Mesenchymal stem cell (in vitro differentiated cells and primary cell): ENCODE data around the gene PATZ1.

Source experiments
- DNase-seq: peaks from one replicate; pipeline ENCODE4 v3.0.0-alpha.2; 2013
- H2AFZ ChIP-seq: one replicate; pipeline ENCODE4 v1.6.1; 2013; ENCODE audit warnings: low read depth, mild to moderate bottlenecking, control low read depth, inconsistent platforms, low read length, moderate library complexity
- H2AK5ac ChIP-seq: 2 replicates; pipeline ENCODE4 v1.6.1; 2013; ENCODE audit warnings: low read length, moderate library complexity, mild to moderate bottlenecking, inconsistent platforms; ENCODE audit not compliant: severe bottlenecking
- H2BK120ac ChIP-seq: one replicate; pipeline ENCODE4 v1.6.1; 2013; ENCODE audit warnings: low read depth, mild to moderate bottlenecking, inconsistent platforms, low read length, moderate library complexity
- H2BK12ac ChIP-seq, 2 experiments: one replicate each; pipeline ENCODE4 v1.6.1; 2013; ENCODE audit warnings: inconsistent platforms in 2 of 2, low read length in 2 of 2, mild to moderate bottlenecking in 2 of 2, moderate library complexity in 2 of 2, control low read depth in 1 of 2
- H2BK15ac ChIP-seq: one replicate; pipeline ENCODE4 v1.6.1; 2013; ENCODE audit warnings: mild to moderate bottlenecking, low read depth, inconsistent platforms; ENCODE audit not compliant: poor library complexity, severe bottlenecking
- H2BK5ac ChIP-seq: 2 replicates; pipeline ENCODE4 v1.6.1; 2013; ENCODE audit warnings: low read depth, mild to moderate bottlenecking, low read length, control low read depth, inconsistent platforms; ENCODE audit not compliant: poor library complexity, severe bottlenecking
- H3K14ac ChIP-seq, 2 experiments: one replicate each; pipeline ENCODE4 v1.6.1; 2013; ENCODE audit warnings: inconsistent platforms in 2 of 2, low read length in 2 of 2, control low read depth in 1 of 2, mild to moderate bottlenecking in 1 of 2, moderate library complexity in 1 of 2
- H3K18ac ChIP-seq, 2 experiments: one replicate each; pipeline ENCODE4 v1.6.1; 2013; ENCODE audit warnings: inconsistent platforms in 2 of 2, low read length in 2 of 2, control low read depth in 1 of 2, low read depth in 1 of 2, mild to moderate bottlenecking in 1 of 2
- H3K23ac ChIP-seq, 2 experiments: one replicate each; pipeline ENCODE4 v1.6.1; 2013; ENCODE audit warnings: inconsistent platforms in 2 of 2, low read length in 2 of 2, mild to moderate bottlenecking in 2 of 2, moderate library complexity in 2 of 2, control low read depth in 1 of 2
- H3K27ac ChIP-seq: 2 replicates; pipeline ENCODE4 v1.5.1; 2013; ENCODE audit warnings: mild to moderate bottlenecking, moderate library complexity, low read length, control low read depth, inconsistent platforms; ENCODE audit not compliant: poor library complexity, severe bottlenecking
- H3K27me3 ChIP-seq, 2 experiments: 2 replicates each; pipeline versions ENCODE4 v1.6.1 to v1.7.0; 2013; ENCODE audit warnings: low read length in 2 of 2, mild to moderate bottlenecking in 2 of 2, moderate library complexity in 2 of 2, control low read depth in 1 of 2, inconsistent platforms in 1 of 2; ENCODE audit not compliant: control insufficient read depth in 1 of 2, insufficient read depth in 1 of 2
- H3K36me3 ChIP-seq, 2 experiments: 2 replicates each; pipeline versions ENCODE4 v1.6.1 to v1.7.0; 2013; ENCODE audit warnings: low read length in 2 of 2, control low read depth in 1 of 2, inconsistent platforms in 1 of 2, low read depth in 1 of 2, mild to moderate bottlenecking in 1 of 2; ENCODE audit not compliant: insufficient read depth in 2 of 2, control insufficient read depth in 1 of 2
- H3K4ac ChIP-seq, 2 experiments: one replicate each; pipeline ENCODE4 v1.6.1; 2013; ENCODE audit warnings: inconsistent platforms in 2 of 2, low read length in 2 of 2, mild to moderate bottlenecking in 2 of 2, moderate library complexity in 2 of 2, control low read depth in 1 of 2, low read depth in 1 of 2
- H3K4me1 ChIP-seq: 2 replicates; pipeline ENCODE4 v1.6.1; 2013; ENCODE audit warnings: low read depth, low read length, control low read depth; ENCODE audit not compliant: control insufficient read depth, insufficient read depth
- H3K4me2 ChIP-seq: 2 replicates; pipeline ENCODE4 v1.6.1; 2013; ENCODE audit warnings: low read length, mild to moderate bottlenecking, inconsistent platforms; ENCODE audit not compliant: poor library complexity, severe bottlenecking
- H3K4me3 ChIP-seq, 2 experiments: 2 replicates each; pipeline versions ENCODE4 v1.5.1 to v1.7.0; 2013; ENCODE audit warnings: low read length in 2 of 2, mild to moderate bottlenecking in 2 of 2, control low read depth in 1 of 2, low read depth in 1 of 2; ENCODE audit not compliant: insufficient read depth in 1 of 2
- H3K79me1 ChIP-seq: replicated peaks from 2 replicates; pipeline ENCODE4 v1.6.1; 2013; ENCODE audit warnings: mild to moderate bottlenecking, control low read depth, low read length, inconsistent platforms; ENCODE audit not compliant: poor library complexity, severe bottlenecking
- H3K9ac ChIP-seq: 2 replicates; pipeline ENCODE4 v1.7.0; 2013; ENCODE audit warnings: mild to moderate bottlenecking, low read length, moderate library complexity
- H3K9me3 ChIP-seq: 2 replicates; pipeline ENCODE4 v1.7.0; 2013; ENCODE audit warnings: mild to moderate bottlenecking, low read length; ENCODE audit not compliant: control insufficient read depth
- H4K8ac ChIP-seq: one replicate; pipeline ENCODE4 v1.6.1; 2013; ENCODE audit warnings: inconsistent platforms, mild to moderate bottlenecking, low read length, moderate library complexity
- H4K91ac ChIP-seq: one replicate; pipeline ENCODE4 v1.6.1; 2013; ENCODE audit warnings: mild to moderate bottlenecking, low read length, inconsistent platforms
- WGBS: methylation state at CpG from one replicate; pipeline ENCODE4 v1.1.7; 2013; ENCODE audit warnings: mixed read lengths; 5-methylcytosine and 5-hydroxymethylcytosine counted together

Gene PATZ1

GRCh38 chr22:31361743-31362142 lies 15.6 kb upstream of the PATZ1 start:
- Histone ChIP-seq H2AFZ (no peak overlapping the region), H2BK120ac (no peak overlapping the region), H4K91ac (no peak overlapping the region), H2BK15ac (no peak overlapping the region), H3K18ac (no peak overlapping the region), H2BK12ac (no peak overlapping the region), H3K36me3 (no peaks in the 10 kb centered on the region), H3K4me2 (no peak overlapping the region), H3K9ac (no peak overlapping the region), H3K79me1 (no peaks in the 10 kb centered on the region), H2BK5ac (no peak overlapping the region), H3K23ac (no peak overlapping the region), H2AK5ac (no peak overlapping the region), H3K14ac (no peak overlapping the region), H3K9me3 (no peaks in the 10 kb centered on the region), H3K4ac (no peak overlapping the region), H3K4me1 (no peaks in the 10 kb centered on the region), H3K27ac (no peak overlapping the region), H3K27me3 (no peaks in the 10 kb centered on the region), H3K4me3 (no peak overlapping the region), H4K8ac (peak overlapping the region; percentile 37)
- DNase-seq, result no peak
- 43% methylated on average over 1 of the region's 1 CpG for WGBS

- Histone ChIP-seq H2BK120ac (no peak overlapping the region), H2BK5ac (no peak overlapping the region), H4K91ac (no peak overlapping the region), H3K23ac (no peak overlapping the region), H4K8ac (no peak overlapping the region), H3K36me3 (no peaks in the 10 kb centered on the region), H3K79me1 (no peaks in the 10 kb centered on the region), H3K9ac (no peak overlapping the region), H3K4me3 (no peak overlapping the region), H2AFZ (no peak overlapping the region), H2BK12ac (no peak overlapping the region), H3K4me1 (no peaks in the 10 kb centered on the region), H3K9me3 (no peaks in the 10 kb centered on the region), H2BK15ac (no peak overlapping the region), H3K27ac (no peak overlapping the region), H3K4me2 (no peak overlapping the region), H2AK5ac (no peak overlapping the region), H3K14ac (no peak overlapping the region), H3K4ac (no peak overlapping the region), H3K18ac (no peak overlapping the region), H3K27me3 (no peaks in the 10 kb centered on the region)
- 97% methylated on average over 1 of the region's 1 CpG for WGBS
- DNase-seq, result no peak
Observed at GRCh38 chr22:31360029-31360428, 13.9 kb upstream of the PATZ1 start.

- H3K9me3 ChIP-seq, result no peaks in the 10 kb centered on the region
- no peak overlapping the region for H4K8ac ChIP-seq
- H4K91ac ChIP-seq, result no peak overlapping the region
- DNase-seq, result no peak
- peaks cover 0 to 8% of the 10 kb centered on the region in 2 experiments for H3K27me3 ChIP-seq
- H2AFZ ChIP-seq, result no peak overlapping the region
- no peak overlapping the region for H3K4ac ChIP-seq
- H3K14ac ChIP-seq, result no peak overlapping the region
- H3K27ac ChIP-seq, result no peak overlapping the region
- H2BK120ac ChIP-seq, result no peak overlapping the region
- no peak overlapping the region for H3K9ac ChIP-seq
- peaks cover 2% of the 10 kb centered on the region for H3K4me1 ChIP-seq
- H3K18ac ChIP-seq, result no peak overlapping the region
- H2BK5ac ChIP-seq, result no peak overlapping the region
- no peaks in the 10 kb centered on the region for H3K36me3 ChIP-seq
- no peak overlapping the region for H3K23ac ChIP-seq
- H3K79me1 ChIP-seq, result no peaks in the 10 kb centered on the region
- WGBS, result 84% methylated on average over 5 of the region's 5 CpGs
- H3K4me3 ChIP-seq, result no peak overlapping the region
- no peak overlapping the region for H2BK12ac ChIP-seq
- no peak overlapping the region for H2AK5ac ChIP-seq
- H2BK15ac ChIP-seq, result no peak overlapping the region
- H3K4me2 ChIP-seq, result no peak overlapping the region
Observed at GRCh38 chr22:31354515-31354914, 8.4 kb upstream of the PATZ1 start.

GRCh38 chr22:31350410-31350863 lies 4.3 kb upstream of the PATZ1 start:
- Histone ChIP-seq H2BK15ac (no peak overlapping the region), H2BK5ac (no peak overlapping the region), H3K4me3 (no peak overlapping the region), H3K36me3 (no peaks in the 10 kb centered on the region), H3K27me3 (peaks cover 0 to 8% of the 10 kb centered on the region in 2 experiments), H3K23ac (no peak overlapping the region), H3K4me1 (peaks cover 9% of the 10 kb centered on the region), H3K9ac (no peak overlapping the region), H2BK120ac (no peak overlapping the region), H3K27ac (no peak overlapping the region), H3K14ac (no peak overlapping the region), H3K4me2 (no peak overlapping the region), H3K9me3 (no peaks in the 10 kb centered on the region), H3K18ac (no peak overlapping the region), H3K4ac (no peak overlapping the region), H4K8ac (no peak overlapping the region), H2BK12ac (no peak overlapping the region), H2AK5ac (no peak overlapping the region), H2AFZ (no peak overlapping the region), H3K79me1 (no peaks in the 10 kb centered on the region), H4K91ac (no peak overlapping the region)
- 87% methylated on average over 7 of the region's 8 CpGs for WGBS
- peak; percentile 18 for DNase-seq
